Measurements from ENCODE around the gene FAM111B. TPM values are rescaled to one million over a fixed set of nuclear protein-coding genes. Genes with fewer than 3 reads are reported as not detected.
"Not testable (repeated sequence)": the region's sequence is repeated elsewhere in the genome, so short reads cannot be mapped to it uniquely, and the experiment has no call there.

Gene FAM111B
- total RNA-seq, 1 donor from 2014 or later = 68.4 TPM

DNA sequence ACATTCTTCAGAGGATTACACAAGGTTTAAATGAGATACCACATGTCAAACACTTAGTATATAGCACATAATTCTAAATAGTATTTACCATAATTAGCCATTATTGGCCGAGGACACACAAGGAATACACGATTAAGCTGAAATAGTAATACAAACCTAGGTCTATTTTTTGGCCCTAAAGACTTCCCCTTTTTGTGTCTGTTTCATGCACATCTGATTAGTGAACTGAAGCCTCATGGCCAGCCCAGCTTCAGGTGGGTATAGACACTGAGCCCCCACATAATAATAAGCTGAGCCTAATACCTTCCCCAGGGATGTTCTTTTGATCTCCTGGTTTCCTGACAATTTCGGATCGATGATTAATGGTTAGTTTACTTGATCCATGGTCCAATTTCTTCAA is 18.9 kb upstream of the FAM111B start:
- intact Hi-C loops (cut with micrococcal nuclease) = no loop called here
- no peaks in the 10 kb centered on the region for H3K9me3 Mint-ChIP-seq

DNA sequence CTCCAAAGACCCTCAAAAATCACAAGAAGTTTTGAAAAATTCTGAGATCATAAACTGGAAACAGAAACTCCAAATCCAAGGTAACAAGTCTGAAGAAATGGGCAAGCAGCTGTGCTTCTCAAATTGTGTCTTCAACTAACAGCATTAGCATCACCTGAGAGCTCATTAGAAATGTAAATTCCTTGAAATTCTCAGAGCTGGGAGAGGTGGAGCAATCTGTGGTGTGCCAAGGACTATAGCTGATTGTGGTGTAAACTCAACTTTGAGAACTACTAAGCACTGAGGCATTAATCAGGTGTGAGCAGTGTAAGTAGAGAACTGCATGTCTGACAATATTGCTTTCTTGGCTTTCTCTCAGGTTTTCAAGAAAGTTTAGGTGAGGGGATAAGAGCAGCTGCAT is 13.5 kb upstream of the FAM111B start:
- not testable (repeated sequence) for H3K9me3 Mint-ChIP-seq

More for the DNA sequence above, 18.9 kb upstream of the FAM111B start:
- H3K4me3 Mint-ChIP-seq = no peak overlapping the region
- no peaks in the 10 kb centered on the region for H3K36me3 Mint-ChIP-seq (ENCODE audit: low read depth)
- DNase-seq = no peak
- no peaks in the 10 kb centered on the region for H3K4me1 Mint-ChIP-seq
- H3K27ac Mint-ChIP-seq = no peak overlapping the region
- peaks cover 24% of the 10 kb centered on the region for H3K27me3 Mint-ChIP-seq

DNA sequence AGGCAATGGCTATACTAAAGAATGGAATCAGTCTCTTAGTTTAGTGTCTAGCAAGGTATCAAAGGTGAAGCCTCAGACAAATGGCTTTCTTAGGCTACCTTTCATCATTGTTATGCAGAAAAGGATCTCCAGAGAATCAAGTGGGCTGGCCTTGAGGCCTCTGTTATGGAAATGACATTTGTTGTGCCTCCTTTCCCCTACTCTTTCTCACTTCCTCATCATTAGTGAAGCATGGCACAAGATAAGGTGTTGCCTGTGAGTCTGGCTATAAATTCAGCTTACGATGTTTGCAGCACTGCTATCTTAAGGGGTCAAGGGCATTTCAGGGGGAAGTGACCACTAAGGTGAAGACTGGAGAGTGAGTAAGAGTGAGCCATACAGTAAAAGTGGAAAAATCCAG is 11.8 kb upstream of the FAM111B start:
- peaks cover 17% of the 10 kb centered on the region for H3K27me3 Mint-ChIP-seq

More for the DNA sequence above, 13.5 kb upstream of the FAM111B start:
- H3K27ac Mint-ChIP-seq; H3K4me1 Mint-ChIP-seq; H3K4me3 Mint-ChIP-seq; intact Hi-C loops (cut with micrococcal nuclease); DNase-seq; H3K36me3 Mint-ChIP-seq (ENCODE audit: low read depth): not testable (repeated sequence)
- H3K27me3 Mint-ChIP-seq = peaks cover 12% of the 10 kb centered on the region

DNA sequence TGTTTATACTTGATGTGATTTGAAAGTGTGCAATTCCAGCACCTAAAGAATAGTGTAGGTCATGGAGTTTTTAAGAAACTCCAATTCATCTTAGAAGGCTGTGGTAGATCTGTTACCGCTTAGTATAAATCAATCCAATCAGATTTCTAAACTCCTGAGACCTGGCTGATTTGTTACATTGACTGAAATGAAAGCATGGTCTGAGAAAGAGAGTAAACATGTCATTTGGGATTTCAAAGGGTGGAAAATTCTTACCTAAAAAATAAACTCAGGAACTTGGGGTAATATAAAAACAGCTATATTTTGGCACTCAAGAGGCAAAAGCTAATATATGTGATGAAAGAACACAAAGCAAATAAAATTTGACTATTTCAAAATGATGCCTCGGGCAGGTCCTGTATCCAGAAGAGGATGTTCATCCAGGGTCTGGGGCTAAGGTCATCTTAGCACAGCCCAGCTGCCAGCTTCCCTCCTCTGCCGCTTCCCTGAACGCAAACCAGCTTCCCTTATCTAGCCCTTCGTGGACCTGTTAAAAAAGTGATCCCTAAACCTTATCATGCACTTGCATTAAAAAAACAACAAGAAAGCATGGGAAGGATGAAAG is 11.0 kb upstream of the FAM111B start:
- H3K9me3 Mint-ChIP-seq; DNase-seq; H3K4me1 Mint-ChIP-seq; H3K36me3 Mint-ChIP-seq (ENCODE audit: low read depth); H3K27ac Mint-ChIP-seq; H3K4me3 Mint-ChIP-seq; intact Hi-C loops (cut with micrococcal nuclease): not testable (repeated sequence)
- H3K27me3 Mint-ChIP-seq = peaks cover 22% of the 10 kb centered on the region

More for the DNA sequence above, 11.8 kb upstream of the FAM111B start:
- H3K9me3 Mint-ChIP-seq; H3K4me1 Mint-ChIP-seq; H3K36me3 Mint-ChIP-seq (ENCODE audit: low read depth); DNase-seq; H3K27ac Mint-ChIP-seq; intact Hi-C loops (cut with micrococcal nuclease); H3K4me3 Mint-ChIP-seq: not testable (repeated sequence)

DNA sequence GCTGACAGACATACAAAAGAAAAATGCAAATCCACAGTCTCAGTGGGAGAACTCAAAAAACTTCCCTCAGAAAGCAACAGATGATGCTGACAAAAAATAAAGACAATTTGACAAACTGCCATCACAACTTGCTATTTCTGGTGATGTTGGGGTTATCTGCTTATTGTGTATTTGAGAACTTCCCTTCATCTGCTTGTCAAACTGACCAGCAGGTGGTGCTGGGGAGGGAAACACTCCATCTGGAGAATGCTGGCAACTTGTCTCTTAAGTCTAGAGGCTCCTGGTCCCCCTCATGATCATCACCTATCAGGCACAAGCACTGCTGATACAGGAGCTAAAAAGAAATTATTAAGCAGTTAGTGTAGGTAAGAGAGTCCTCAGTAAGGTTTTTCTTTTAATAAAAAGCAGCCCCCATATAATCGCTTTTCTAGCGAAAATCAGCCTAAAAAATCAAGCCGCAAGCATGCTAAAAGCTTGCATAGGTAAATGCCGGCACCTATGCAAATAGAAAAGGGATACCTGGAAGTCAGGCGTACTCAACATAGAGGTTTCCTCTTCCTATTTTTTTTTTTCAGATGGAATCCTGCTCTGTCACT is 9.8 kb upstream of the FAM111B start:
- Mint-ChIP-seq H3K27ac (no peak overlapping the region), H3K36me3 (ENCODE audit: low read depth) (no peaks in the 10 kb centered on the region), H3K27me3 (peaks cover 20% of the 10 kb centered on the region), H3K4me1 (peaks cover 12% of the 10 kb centered on the region), H3K9me3 (no peaks in the 10 kb centered on the region), H3K4me3 (no peak overlapping the region)
- peak; percentile 90 for DNase-seq
- intact Hi-C loops (cut with micrococcal nuclease) = loop anchor here (1.0 kb wide), 2 partner anchors 39 to 61 kb away; no protein-coding TSS in a partner anchor

DNA sequence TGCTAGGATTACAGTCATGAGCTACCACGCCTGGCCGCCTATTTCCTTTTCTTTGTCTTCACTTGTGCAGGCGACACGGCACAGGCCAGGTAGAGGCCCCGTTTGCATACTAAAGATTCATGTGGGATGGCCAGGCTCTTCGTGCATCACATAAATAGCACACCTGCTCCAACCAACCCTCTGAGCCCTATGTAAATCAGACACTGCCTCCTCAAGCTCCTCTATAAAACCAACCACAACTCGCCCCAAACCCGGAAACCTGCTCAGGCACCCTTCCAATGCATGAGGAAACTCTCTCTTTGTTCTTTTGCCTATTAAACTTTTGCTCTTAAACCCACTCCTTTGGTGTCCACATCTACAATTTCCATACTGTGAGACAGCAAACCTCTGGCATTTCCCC is 9.1 kb upstream of the FAM111B start:
- not testable (repeated sequence) for H3K4me3 Mint-ChIP-seq
- H3K27me3 Mint-ChIP-seq = peaks cover 20% of the 10 kb centered on the region

DNA sequence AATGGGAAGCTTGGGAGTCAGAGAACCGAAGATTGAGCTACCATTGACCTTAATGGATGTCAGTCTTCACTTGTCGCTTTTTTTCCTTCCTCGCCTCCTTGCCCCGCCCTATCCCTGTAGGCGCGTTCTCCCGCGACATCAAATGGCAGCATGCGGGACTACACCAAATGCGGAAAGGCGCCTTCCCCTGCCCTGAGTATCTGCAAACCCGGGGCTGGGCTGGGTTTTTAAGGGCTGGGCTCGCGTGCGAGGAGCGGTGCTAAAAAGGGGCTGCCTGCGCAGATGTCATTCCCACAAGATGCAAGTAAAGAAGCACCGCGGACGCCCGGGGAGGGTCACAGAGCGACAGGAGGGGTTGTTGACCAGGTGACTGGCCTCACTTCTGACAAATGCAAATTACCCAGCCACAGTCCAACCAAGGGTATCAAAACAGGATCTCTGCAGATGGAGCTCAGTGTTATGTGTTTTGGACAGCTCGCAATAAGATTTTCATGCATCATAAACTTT is 4.7 kb upstream of the FAM111B start:
- Mint-ChIP-seq H3K4me3 (peak overlapping the region; percentile 81), H3K27ac (peak overlapping the region; percentile 46), H3K27me3 (peaks cover 20% of the 10 kb centered on the region), H3K9me3 (no peaks in the 10 kb centered on the region), H3K36me3 (ENCODE audit: low read depth) (peaks cover 2% of the 10 kb centered on the region), H3K4me1 (peaks cover 40% of the 10 kb centered on the region)
- DNase-seq = peak; percentile 88
- intact Hi-C loops (cut with micrococcal nuclease) = loop anchor here (5.0 kb wide), 1 partner anchor 45 kb away; no protein-coding TSS in a partner anchor

More for the DNA sequence above, 9.1 kb upstream of the FAM111B start:
- H3K9me3 Mint-ChIP-seq; H3K36me3 Mint-ChIP-seq (ENCODE audit: low read depth); H3K27ac Mint-ChIP-seq; DNase-seq: not testable (repeated sequence)
- H3K4me1 Mint-ChIP-seq = peaks cover 16% of the 10 kb centered on the region
- intact Hi-C loops (cut with micrococcal nuclease) = loop anchor here (1.0 kb wide), 2 partner anchors 38 to 60 kb away; no protein-coding TSS in a partner anchor

DNA sequence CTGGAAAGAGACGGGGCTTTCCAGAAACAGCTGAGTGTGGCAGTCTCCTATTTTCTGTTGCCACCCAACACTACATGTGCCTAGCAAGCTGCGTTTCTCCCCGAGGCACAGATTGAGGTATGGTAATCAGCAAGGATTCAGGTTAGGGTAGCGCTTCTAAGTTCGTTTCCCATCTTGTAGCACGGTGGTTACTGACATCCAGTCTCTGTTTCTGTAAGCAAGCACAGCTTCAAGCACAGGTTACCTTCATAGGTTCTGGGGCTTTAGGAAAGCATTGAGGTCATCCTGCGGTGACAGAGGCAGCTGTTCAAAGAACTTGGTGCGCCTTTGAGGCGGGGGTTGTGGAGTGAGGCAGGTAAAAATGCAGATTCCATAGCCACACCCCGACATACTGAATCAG is 684 bp downstream of the FAM111B start:
- Mint-ChIP-seq H3K36me3 (ENCODE audit: low read depth) (peaks cover 33% of the 10 kb centered on the region), H3K4me1 (peaks cover 62% of the 10 kb centered on the region), H3K27ac (peak overlapping the region; percentile 85), H3K4me3 (peak overlapping the region; percentile 94)
- not testable (repeated sequence) for H3K9me3 Mint-ChIP-seq, H3K27me3 Mint-ChIP-seq
- peak; percentile 79 for DNase-seq
- intact Hi-C loops (cut with micrococcal nuclease) = loop anchor here (1.0 to 5.0 kb wide), 5 partner anchors 37 to 561 kb away; partner anchors contain the start of genes OSBP, PATL1 and ZFP91

DNA sequence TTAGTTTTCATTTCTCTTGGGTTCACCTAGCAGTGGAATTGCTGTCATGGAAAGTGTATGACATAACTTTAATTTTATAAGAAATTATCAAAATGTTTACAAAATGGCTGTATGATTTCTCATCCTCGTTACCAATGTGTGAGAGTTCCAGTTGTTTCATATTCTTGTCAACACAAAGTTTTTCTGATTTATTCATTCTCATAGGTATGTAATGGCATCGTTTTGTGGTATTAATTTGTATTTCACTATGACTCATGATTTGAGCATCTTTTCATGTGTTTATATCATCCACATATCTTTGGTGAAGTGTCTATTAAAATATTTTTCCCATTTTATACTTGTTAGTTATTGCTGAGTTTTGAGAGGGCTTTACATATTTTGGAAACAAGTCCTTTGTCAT is 5.5 kb downstream of the FAM111B start:
- Mint-ChIP-seq H3K27me3 (no peaks in the 10 kb centered on the region), H3K27ac (no peak overlapping the region), H3K4me3 (no peak overlapping the region), H3K4me1 (peaks cover 51% of the 10 kb centered on the region), H3K9me3 (peaks cover 5% of the 10 kb centered on the region), H3K36me3 (ENCODE audit: low read depth) (peaks cover 78% of the 10 kb centered on the region)
- DNase-seq = no peak
- intact Hi-C loops (cut with micrococcal nuclease) = no loop called here

DNA sequence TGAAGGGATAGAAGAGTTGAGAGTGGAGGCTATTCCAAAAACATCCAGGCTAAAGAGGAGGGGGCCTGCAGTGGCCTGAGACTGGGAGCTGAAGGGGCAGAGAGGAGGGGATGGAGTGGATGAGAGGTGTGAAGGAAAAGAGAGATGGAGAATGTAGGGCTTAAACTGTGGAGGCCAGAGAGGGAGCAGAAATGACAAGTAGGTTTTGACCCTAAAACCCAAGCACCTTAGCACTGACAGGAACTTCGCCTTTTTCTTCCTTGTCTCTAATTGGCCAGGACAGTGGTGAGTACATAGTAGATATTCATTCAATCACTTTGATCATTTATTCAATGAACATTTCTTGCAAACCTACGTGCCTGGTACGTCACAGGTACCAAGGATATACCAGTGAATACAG is 7.3 kb downstream of the FAM111B start:
- Mint-ChIP-seq H3K27ac (no peak overlapping the region), H3K9me3 (peaks cover 5% of the 10 kb centered on the region), H3K4me1 (peaks cover 35% of the 10 kb centered on the region), H3K4me3 (no peak overlapping the region), H3K36me3 (ENCODE audit: low read depth) (peaks cover 88% of the 10 kb centered on the region), H3K27me3 (no peaks in the 10 kb centered on the region)
- intact Hi-C loops (cut with micrococcal nuclease) = no loop called here
- no peak for DNase-seq

DNA sequence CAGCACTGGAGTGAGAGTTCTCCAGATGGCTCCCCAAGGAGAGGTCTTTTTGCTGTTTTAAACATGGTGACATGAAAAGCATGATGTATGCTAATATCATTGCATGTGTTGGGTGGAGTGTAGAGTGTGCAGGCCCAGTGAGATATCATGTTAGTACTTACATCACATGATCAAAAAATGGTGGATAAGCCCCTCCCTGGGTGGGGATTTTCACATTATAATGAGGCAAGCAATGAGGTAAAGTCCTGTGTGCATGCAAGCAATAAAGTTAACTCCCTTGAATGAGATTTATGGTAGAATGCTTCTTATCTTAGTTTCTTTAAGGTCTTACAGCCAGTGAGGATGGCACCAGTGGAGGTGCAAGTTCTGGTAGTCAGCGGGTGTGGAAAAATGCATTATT is 8.5 kb downstream of the FAM111B start:
- Mint-ChIP-seq H3K27ac (no peak overlapping the region), H3K27me3 (no peaks in the 10 kb centered on the region), H3K9me3 (peaks cover 5% of the 10 kb centered on the region), H3K4me1 (peaks cover 26% of the 10 kb centered on the region), H3K36me3 (ENCODE audit: low read depth) (peaks cover 87% of the 10 kb centered on the region), H3K4me3 (no peak overlapping the region)
- intact Hi-C loops (cut with micrococcal nuclease) = no loop called here
- no peak for DNase-seq

DNA sequence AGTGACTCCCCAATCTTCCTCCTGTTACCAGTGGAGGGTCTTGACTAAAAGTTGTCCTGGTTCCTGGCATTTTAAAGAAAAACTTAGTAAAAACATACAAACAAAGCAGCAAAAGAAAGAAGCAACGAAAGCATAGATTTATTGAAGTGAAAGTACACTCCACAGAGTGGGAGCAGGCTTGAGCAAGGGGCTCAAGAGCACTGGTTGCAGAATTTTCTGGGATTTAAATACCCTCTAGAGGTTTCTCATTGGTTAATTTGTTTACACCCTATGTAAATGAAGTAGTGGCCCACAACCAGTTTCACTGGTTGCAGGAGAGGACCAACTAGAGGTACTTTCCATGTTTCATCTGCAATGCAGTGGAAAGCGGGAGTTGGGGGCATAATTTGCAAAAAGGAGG is 10.7 kb downstream of the FAM111B start:
- H3K27me3 Mint-ChIP-seq = no peaks in the 10 kb centered on the region
- intact Hi-C loops (cut with micrococcal nuclease) = no loop called here
- no peak for DNase-seq
- H3K36me3 Mint-ChIP-seq (ENCODE audit: low read depth) = peaks cover 86% of the 10 kb centered on the region
- H3K27ac Mint-ChIP-seq = no peak overlapping the region
- H3K4me3 Mint-ChIP-seq = no peak overlapping the region
- H3K9me3 Mint-ChIP-seq = peaks cover 9% of the 10 kb centered on the region
- H3K4me1 Mint-ChIP-seq = peaks cover 16% of the 10 kb centered on the region

DNA sequence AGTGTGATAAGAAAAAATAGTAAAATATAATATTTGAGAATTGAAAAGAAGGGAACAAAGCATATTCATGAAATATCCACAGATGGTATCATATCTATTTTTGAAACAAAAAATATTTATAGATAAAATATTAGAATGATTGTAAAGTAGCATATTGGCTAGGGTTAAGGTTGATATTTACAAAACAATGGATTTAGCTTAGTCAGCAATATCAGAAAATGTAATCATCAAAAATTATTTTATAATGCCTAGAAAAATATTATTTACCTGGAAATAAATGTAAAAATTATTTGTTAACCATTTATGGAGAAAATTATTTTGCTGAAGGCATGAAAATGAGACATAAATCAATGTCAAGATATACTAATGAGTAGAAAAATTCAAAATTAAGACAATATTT is 12.8 kb downstream of the FAM111B start:
- no peaks in the 10 kb centered on the region for H3K4me1 Mint-ChIP-seq
- intact Hi-C loops (cut with micrococcal nuclease) = no loop called here
- no peak overlapping the region for H3K27ac Mint-ChIP-seq
- peaks cover 15% of the 10 kb centered on the region for H3K9me3 Mint-ChIP-seq
- no peak overlapping the region for H3K4me3 Mint-ChIP-seq
- peaks cover 82% of the 10 kb centered on the region for H3K36me3 Mint-ChIP-seq (ENCODE audit: low read depth)
- H3K27me3 Mint-ChIP-seq = no peaks in the 10 kb centered on the region
- DNase-seq = no peak

DNA sequence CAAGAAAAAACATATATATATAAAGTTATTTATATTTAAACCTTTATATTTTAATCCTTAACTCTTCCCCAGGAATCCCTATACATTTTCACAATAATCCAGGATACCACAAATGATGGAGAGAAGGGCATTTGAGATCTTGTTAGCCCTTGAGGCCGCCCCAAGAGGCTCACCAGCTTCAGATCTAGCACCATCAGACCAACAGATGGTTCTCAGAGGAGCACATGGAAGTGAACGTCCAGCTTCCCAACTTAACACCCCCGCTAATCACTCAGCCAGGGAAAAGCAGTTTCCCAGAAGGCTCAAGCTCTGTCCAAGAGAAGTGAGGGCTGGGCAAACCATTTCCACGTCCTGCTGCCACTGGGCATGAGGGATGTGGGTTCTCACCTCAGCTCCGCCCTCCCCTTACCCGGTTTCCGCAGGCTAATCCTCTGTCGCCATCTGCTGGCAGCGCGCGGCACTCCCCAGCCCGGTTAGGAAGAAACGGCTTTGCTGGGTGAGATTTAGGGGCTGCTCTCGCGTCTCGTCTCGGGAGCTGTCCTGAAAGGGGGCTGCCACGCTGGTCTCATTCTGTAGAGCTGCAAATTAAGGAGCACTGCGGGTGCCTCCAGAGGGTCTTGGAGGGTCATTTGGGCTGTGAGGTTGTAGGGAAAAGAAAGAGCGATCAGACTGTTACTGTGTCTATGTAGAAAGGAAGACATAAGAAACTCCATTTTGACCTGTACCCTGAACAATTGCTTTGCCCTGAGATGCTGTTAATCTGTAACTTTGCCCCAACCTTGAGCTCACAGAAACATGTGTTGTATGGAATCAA is 28.8 kb downstream of the FAM111B start:
- peak; percentile 97 for DNase-seq
- no peaks in the 10 kb centered on the region for H3K27me3 Mint-ChIP-seq
- peak overlapping the region; percentile 70 for H3K27ac Mint-ChIP-seq
- intact Hi-C loops (cut with micrococcal nuclease) = loop anchor here (1.0 kb wide), 2 partner anchors 39 to 83 kb away; no protein-coding TSS in a partner anchor
- peak overlapping the region; percentile 73 for H3K4me3 Mint-ChIP-seq
- H3K36me3 Mint-ChIP-seq (ENCODE audit: low read depth) = peaks cover 42% of the 10 kb centered on the region
- peaks cover 12% of the 10 kb centered on the region for H3K9me3 Mint-ChIP-seq
- peaks cover 12% of the 10 kb centered on the region for H3K4me1 Mint-ChIP-seq
